ENCODE data around the gene CBLN4. TPM values are rescaled to one million over a fixed set of nuclear protein-coding genes. Genes with fewer than 3 reads are reported as not detected.

Gene CBLN4
- total and polyA plus RNA-seq, 10 of the 15 experiments (the other 5 are each of a cell fraction or from before 2014, with no cell fraction given): not detected

DNA sequence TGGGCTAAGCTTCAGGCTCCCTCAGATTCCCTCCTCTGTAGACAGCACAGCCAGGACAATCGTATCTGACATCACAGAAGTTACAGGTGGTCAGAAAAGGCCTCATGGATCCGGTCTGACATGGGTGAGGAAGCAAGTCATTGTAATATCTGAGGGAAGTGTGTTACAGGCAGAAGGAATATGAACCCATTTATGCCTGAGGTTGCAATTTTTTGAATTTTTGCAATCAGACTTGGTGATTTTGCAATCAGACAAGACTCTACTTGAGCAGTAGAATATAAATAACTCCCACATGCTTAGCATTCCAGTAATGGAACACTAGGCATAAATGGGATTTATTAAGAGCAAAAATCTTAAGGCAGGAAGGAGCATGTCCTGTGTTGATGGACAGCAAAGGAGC is 52.1 kb downstream of the CBLN4 start (continued):
- TF ChIP-seq, protein P1, sequence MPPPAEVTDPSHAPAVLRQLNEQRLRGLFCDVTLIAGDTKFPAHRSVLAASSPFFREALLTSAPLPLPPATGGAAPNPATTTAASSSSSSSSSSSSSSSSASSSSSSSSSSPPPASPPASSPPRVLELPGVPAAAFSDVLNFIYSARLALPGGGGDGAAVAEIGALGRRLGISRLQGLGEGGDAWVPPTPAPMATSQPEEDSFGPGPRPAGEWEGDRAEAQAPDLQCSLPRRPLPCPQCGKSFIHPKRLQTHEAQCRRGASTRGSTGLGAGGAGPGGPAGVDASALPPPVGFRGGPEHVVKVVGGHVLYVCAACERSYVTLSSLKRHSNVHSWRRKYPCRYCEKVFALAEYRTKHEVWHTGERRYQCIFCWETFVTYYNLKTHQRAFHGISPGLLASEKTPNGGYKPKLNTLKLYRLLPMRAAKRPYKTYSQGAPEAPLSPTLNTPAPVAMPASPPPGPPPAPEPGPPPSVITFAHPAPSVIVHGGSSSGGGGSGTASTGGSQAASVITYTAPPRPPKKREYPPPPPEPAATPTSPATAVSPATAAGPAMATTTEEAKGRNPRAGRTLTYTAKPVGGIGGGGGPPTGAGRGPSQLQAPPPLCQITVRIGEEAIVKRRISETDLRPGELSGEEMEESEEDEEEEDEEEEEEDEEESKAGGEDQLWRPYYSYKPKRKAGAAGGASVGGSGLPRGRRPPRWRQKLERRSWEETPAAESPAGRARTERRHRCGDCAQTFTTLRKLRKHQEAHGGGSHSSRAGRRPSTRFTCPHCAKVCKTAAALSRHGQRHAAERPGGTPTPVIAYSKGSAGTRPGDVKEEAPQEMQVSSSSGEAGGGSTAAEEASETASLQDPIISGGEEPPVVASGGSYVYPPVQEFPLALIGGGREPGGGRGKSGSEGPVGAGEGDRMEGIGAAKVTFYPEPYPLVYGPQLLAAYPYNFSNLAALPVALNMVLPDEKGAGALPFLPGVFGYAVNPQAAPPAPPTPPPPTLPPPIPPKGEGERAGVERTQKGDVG (CRISPR knock-in tag; IDR thresholded peaks at IDR 0.05): no peak
- no peak for TF ChIP-seq ZNF217 (IDR thresholded peaks at IDR 0.05)
- TF ChIP-seq, protein P2, sequence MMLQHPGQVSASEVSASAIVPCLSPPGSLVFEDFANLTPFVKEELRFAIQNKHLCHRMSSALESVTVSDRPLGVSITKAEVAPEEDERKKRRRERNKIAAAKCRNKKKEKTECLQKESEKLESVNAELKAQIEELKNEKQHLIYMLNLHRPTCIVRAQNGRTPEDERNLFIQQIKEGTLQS (IDR thresholded peaks at IDR 0.05; ENCODE audit: borderline replicate concordance, extremely low read depth, low read depth, low read length): no peak
- no peak for TF ChIP-seq TCF12 (IDR thresholded peaks at IDR 0.05; ENCODE audit: low read depth, low read length)
- TF ChIP-seq RB1 (IDR thresholded peaks at IDR 0.05; ENCODE audit: borderline replicate concordance): no peak
- no peak for TF ChIP-seq RCOR1 (conservative IDR thresholded peaks at IDR 0.05; ENCODE audit: low read depth, low read length)
- TF ChIP-seq ZNF24 (IDR thresholded peaks at IDR 0.05): no peak

DNA sequence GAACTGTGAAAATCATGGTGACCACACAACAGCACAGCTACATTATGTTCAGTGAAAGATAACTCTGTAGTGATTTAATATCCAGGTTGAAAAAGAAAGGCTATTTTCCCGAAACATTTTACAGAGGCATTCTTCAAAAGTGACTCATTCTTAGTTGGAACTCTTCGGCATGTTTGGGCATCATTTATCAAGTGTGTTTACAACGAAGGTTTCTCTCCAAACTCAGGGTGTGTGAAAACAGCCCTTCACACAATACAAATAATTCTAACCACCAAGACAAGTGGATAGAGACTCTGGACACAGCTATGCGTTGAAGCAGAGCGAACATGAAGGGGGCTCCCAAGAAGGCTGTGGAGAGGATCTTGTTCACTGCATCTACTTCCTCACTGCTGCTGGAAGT is 57.6 kb downstream of the CBLN4 start:
- BruUV-seq (replicated peaks): no TSS peak
- FAIRE-seq: no peak
- TF ChIP-seq NR2F1 (conservative IDR thresholded peaks at IDR 0.05): no peak
- no peak for TF ChIP-seq RCOR1 (conservative IDR thresholded peaks at IDR 0.05; ENCODE audit: low read depth, low read length)
- TF ChIP-seq JUND (IDR thresholded peaks at IDR 0.05; ENCODE audit: low read depth, low read length): no peak
- TF ChIP-seq, protein P3, sequence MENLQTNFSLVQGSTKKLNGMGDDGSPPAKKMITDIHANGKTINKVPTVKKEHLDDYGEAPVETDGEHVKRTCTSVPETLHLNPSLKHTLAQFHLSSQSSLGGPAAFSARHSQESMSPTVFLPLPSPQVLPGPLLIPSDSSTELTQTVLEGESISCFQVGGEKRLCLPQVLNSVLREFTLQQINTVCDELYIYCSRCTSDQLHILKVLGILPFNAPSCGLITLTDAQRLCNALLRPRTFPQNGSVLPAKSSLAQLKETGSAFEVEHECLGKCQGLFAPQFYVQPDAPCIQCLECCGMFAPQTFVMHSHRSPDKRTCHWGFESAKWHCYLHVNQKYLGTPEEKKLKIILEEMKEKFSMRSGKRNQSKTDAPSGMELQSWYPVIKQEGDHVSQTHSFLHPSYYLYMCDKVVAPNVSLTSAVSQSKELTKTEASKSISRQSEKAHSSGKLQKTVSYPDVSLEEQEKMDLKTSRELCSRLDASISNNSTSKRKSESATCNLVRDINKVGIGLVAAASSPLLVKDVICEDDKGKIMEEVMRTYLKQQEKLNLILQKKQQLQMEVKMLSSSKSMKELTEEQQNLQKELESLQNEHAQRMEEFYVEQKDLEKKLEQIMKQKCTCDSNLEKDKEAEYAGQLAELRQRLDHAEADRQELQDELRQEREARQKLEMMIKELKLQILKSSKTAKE (IDR thresholded peaks at IDR 0.05; ENCODE audit: low read depth, poor library complexity, severe bottlenecking): no peak
- TF ChIP-seq CBX5 (IDR thresholded peaks at IDR 0.05; ENCODE audit: low read depth): no peak
- TF ChIP-seq, protein P4, sequence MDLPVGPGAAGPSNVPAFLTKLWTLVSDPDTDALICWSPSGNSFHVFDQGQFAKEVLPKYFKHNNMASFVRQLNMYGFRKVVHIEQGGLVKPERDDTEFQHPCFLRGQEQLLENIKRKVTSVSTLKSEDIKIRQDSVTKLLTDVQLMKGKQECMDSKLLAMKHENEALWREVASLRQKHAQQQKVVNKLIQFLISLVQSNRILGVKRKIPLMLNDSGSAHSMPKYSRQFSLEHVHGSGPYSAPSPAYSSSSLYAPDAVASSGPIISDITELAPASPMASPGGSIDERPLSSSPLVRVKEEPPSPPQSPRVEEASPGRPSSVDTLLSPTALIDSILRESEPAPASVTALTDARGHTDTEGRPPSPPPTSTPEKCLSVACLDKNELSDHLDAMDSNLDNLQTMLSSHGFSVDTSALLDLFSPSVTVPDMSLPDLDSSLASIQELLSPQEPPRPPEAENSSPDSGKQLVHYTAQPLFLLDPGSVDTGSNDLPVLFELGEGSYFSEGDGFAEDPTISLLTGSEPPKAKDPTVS (IDR thresholded peaks at IDR 0.05; ENCODE audit: low read depth, low read length): no peak
- no peak for TF ChIP-seq SREBF2 (IDR thresholded peaks at IDR 0.05; ENCODE audit: low read length)
- TF ChIP-seq TAF1 (IDR thresholded peaks at IDR 0.05; ENCODE audit: borderline replicate concordance, low read depth, low read length): no peak
- TF ChIP-seq CREB1 (IDR thresholded peaks at IDR 0.05; ENCODE audit: low read depth): no peak
- no peak for TF ChIP-seq ZSCAN29 (IDR thresholded peaks at IDR 0.05)

More for the DNA sequence above, 57.6 kb downstream of the CBLN4 start:
- ATAC-seq: no peak
- SMC1A ChIA-PET (ENCODE audit: uncharacterized antibody, unreplicated experiment): no interaction called here
- Histone ChIP-seq H3K27ac (ENCODE audit: control insufficient read depth, insufficient read depth) (no peak overlapping the region), H3K4me3 (no peak overlapping the region), H3K9me3 (replicated peaks; ENCODE audit: control insufficient read depth, insufficient read depth, low read length) (no peaks in the 10 kb centered on the region), H4K20me1 (ENCODE audit: control insufficient read depth, insufficient read depth) (no peaks in the 10 kb centered on the region), H3K4me1 (ENCODE audit: control insufficient read depth, insufficient read depth, low read length) (no peaks in the 10 kb centered on the region), H3K79me2 (ENCODE audit: control insufficient read depth, insufficient read depth, low read length) (no peaks in the 10 kb centered on the region), H3K27me3 (replicated peaks in 1 of 2; ENCODE audit: control insufficient read depth in 2 of 2, insufficient read depth in 2 of 2, low read length in 1 of 2) (no peaks in the 10 kb centered on the region), H2AFZ (ENCODE audit: control insufficient read depth, low read depth, low read length) (no peak overlapping the region), H3K36me3 (ENCODE audit: control insufficient read depth in 2 of 2, insufficient read depth in 2 of 2, low read length in 1 of 2) (no peaks in the 10 kb centered on the region), H3K4me2 (ENCODE audit: control insufficient read depth, insufficient read depth) (no peak overlapping the region), H3K9ac (ENCODE audit: control insufficient read depth, insufficient read depth, low read length) (no peak overlapping the region)
- 45% methylated on average over 5 of the region's 5 CpGs for WGBS (ENCODE audit: insufficient coverage, insufficient replicate concordance, low lambda C conversion rate, missing lambda C conversion rate)
- in situ Hi-C loops (cut with MboI): no loop called here
- DNase-seq (ENCODE audit: low read depth, low spot score): no peak
- RAD21 ChIA-PET (ENCODE audit: unreplicated experiment): no interaction called here
- CTCF ChIA-PET: no interaction called here
- POLR2A ChIA-PET: no interaction called here
- intact Hi-C loops (cut with micrococcal nuclease; ENCODE audit: unreplicated experiment): no loop called here

Data from GM12878 (cell line).